ENCODE measurements around the gene FAM222B.

DNA sequence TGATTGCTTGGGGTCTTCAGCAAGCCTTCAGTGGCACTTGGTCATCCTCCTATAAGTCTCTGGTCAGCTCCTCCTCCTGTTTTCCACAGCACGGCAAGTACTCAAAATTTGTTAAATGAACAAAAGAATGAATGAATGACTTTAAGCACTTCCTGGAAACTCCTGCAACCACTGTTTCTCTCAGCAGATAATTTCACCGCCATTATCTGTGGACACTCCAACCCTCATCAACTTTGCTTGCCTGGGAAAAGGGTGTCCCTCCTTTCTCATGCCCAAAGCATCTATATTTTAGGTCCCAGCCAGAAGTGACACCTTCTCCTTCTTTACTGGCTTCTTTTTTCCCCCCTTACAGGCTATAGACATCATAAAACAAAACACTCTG is 135.3 kb downstream of the FAM222B start:
- TF ChIP-seq, protein P1, sequence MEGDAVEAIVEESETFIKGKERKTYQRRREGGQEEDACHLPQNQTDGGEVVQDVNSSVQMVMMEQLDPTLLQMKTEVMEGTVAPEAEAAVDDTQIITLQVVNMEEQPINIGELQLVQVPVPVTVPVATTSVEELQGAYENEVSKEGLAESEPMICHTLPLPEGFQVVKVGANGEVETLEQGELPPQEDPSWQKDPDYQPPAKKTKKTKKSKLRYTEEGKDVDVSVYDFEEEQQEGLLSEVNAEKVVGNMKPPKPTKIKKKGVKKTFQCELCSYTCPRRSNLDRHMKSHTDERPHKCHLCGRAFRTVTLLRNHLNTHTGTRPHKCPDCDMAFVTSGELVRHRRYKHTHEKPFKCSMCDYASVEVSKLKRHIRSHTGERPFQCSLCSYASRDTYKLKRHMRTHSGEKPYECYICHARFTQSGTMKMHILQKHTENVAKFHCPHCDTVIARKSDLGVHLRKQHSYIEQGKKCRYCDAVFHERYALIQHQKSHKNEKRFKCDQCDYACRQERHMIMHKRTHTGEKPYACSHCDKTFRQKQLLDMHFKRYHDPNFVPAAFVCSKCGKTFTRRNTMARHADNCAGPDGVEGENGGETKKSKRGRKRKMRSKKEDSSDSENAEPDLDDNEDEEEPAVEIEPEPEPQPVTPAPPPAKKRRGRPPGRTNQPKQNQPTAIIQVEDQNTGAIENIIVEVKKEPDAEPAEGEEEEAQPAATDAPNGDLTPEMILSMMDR (conservative IDR thresholded peaks at IDR 0.05; ENCODE audit: low read length) = no peak
- TF ChIP-seq EZH2phosphoT487 (IDR thresholded peaks at IDR 0.05; ENCODE audit: borderline replicate concordance, low read depth, low read length) = no peak
